T-helper 22 cell (primary cell): Measurements from ENCODE around the gene TBC1D4.

Experiments used
- DNase-seq: peaks from one replicate; pipeline ENCODE4 v3.0.0-alpha.2; 2020; ENCODE audit warnings: low read depth

TBC1D4 gene

DNA sequence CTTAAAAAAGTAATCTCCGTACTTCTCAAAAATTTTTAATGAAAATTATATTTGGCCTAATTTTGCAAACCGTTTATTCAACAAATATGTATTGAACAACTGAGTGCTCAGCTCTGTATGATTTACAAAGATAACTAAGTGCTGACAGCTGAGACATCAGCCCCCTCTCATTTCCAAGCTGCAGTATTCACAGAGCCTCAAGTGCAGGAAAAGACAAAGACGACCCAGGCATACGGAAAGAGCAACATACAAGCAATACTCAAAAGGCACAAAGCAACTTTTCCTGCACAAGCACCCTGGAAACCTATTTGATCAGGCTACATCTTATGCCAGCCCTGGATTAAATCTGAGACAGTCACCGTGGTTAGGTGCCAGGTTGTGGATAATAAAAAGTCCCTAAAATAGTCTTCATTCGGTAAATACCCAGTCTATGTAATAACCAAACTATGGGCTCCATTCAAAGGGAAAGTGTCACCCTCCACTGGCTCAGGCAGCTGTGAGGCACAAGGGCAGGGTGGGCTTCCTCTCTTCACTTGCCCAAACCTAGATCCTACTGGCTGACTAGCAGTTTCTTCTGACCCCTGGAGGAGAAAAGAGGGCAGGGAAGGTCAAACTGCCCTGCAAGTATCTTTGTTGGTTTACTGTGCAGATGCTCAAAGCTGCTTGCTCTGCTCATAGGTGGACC is 65.5 kb downstream of the TBC1D4 start:
- no peak for DNase-seq

DNA sequence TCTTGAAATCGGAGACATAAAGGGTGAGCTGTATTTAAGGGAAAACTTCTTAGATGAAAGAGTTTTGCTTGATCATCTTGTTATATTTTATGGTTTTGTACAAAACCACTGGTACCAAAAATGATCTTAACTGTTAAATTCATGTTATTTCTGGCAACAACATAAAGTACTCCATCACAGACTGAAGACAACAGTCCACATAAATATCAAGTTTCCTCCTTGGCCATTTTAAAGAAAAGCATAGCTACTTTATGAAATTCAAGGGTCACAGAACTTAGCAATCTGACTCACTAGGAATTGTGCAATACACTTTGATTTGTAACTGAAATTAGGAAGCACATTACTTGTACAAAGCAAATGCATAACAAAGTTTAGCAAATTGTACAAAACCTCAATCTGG is 66.3 kb downstream of the TBC1D4 start:
- no peak for DNase-seq

- no peak for DNase-seq
Observed at GRCh38 chr13:75415171-75415570, 66.8 kb downstream of the TBC1D4 start.

DNA sequence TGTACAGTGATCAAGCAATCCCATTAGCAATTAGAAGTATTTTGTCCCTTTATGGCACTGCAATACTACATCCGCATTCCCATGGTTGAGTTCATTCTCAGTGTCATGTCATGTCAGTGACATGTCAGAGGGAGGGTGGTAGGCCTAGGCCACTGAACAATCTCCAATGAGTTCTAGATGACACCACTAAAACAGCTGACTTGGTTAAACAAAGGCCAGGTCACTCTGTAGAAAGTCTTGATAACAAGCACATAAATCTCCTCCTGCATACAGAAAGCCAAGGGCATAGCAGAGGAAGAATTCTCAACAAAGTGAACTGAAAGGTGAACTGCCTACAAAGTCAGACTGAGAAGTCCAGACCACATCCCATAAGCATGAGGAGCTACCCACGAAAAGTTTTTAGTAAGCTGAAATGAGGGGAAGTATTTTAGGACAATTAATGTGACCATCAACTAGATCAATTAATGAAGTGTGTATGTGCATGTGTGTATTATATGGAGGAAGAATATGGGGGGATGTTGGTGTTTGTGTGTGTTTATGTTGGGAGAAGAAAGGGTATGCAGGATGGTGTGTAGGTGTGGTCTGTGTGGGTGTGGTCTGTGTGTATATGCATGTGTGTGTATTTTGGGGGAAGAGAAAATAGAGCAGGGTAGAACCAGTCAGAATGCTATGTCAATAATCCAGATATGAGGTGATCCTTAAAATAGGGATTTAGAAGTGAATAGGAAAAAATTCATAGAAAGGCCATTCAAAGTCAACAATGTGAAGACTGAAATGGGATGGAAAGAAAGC is 67.7 kb downstream of the TBC1D4 start:
- DNase-seq = no peak

- no peak for DNase-seq
Observed at GRCh38 chr13:75411924-75412537, 69.9 kb downstream of the TBC1D4 start.

DNA sequence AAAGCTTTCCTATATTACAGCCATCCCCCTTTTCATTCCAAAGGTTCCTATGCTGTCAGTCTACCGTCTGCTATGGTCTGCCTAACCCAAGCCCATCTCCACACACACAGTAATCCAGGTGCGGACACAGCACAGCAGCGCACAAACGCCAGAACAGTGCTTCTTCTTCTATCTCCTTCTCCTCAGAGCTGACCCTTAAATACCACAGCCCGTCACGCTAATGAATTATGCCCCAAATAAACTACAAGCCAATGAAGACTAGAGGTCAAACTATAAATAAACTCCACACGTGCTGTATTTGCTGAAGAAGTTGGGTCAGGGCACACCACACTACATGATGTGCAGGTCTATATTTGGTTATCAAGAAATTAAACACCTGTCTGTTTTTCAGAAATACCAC is 71.8 kb downstream of the TBC1D4 start:
- no peak for DNase-seq

DNA sequence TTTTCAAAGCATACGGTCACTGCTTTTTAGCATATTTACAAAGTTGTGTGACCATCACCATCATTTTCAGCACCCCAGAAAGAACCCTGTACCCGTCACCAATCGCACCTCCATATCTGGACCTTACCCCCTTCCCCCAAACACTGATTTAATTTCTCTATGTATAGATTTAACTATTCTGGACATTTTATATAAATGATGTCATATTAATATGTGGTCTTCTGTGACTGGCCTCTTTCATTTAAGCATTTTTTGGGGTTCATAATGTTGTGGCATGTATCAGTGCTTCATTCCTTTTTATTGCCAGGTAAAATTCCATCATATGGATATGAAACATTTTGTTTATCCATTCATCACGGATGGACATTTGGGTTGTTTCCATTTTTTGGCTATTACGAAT is 74.0 kb downstream of the TBC1D4 start:
- DNase-seq = no peak

DNA sequence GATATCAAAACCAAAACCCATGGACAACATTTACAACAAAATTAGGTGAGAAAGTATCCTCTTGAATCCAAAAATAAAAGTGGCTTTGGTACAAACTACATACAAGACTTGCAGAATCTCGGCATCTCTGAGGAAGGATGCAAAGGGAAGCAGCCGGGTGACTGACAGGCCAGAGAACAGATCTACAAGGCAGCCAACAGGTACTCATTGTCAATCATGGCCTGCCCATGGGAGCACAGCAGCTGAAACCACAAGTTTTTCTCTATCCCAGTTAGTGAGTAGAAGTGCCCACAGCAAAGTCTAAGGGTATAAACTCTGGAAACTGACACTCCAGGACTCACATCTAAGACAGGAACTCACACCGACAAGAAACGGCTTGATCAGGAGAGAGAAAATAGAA is 74.5 kb downstream of the TBC1D4 start:
- no peak for DNase-seq

DNA sequence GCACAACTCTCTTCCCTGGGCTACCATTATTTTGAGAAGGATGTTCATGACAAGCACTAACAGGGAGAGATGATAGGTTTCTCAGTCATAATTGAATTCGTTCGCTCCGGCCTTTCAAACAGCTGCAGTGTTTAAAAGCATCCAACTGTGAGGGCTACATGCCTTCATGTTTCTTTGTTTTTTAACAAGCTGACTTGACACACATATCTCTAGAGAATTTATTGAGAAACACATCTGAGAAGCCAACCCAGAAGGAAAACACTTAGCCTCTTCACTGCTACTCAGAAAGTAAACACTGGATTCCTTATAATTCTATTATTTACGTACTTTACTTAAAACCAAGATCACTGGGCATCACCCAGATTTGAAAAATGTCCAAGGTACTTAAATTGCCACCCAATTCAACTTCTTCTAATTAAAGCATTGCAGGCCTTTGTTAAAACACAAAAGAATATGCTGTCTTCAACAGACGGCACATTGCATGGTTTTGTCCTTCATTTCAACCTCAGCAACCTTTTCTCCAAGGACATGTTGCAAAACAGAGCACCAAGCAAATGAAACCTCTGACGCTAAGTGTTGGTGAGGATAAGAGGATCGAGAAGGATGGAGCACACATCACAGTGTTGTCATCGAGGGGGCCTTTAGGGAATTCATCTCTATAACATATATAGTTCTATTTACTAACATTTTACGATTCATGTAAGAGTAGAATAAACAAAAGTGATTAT is 75.8 kb downstream of the TBC1D4 start:
- no peak for DNase-seq

- no peak for DNase-seq
Observed at GRCh38 chr13:75404726-75405125, 77.2 kb downstream of the TBC1D4 start.

GRCh38 chr13:75402787-75403186 is 79.2 kb downstream of the TBC1D4 start:
- DNase-seq = no peak

DNA sequence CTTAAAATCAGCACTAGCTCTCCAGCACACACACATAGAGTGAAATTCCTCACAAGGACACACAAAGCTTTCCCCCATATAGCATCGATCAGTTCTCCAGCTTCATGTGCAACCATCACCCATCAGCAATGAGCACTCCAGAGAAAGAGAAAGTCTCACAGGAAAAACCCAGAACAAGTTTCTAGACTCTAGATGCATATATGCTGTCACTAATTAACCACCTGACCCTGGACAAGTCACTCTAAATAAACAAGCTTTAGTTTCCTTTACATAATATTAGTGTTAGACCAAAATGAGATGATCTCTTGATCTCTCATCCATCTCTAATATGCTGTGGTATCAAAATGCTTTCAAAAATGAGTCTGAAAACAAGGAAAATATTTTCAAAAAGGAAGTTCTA is 81.2 kb downstream of the TBC1D4 start:
- no peak for DNase-seq

DNA sequence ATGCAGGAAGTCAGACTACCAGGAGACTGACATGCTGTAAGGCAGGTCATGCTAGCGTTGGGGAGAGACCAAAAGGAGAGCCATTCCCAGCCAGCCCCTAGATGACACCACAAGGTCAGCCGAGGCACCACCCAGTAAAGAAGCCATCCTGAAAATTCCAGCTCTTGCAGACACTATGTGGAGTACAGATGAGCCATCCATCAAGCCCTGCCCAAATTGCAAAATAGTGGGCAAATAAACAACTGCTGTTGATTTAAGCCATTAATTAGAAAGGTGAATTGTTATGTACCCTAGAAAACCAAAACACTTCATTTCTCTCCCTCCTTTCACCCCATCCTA is 82.1 kb downstream of the TBC1D4 start:
- no peak for DNase-seq

GRCh38 chr13:75399168-75399878 is 82.6 kb downstream of the TBC1D4 start:
- no peak for DNase-seq

DNA sequence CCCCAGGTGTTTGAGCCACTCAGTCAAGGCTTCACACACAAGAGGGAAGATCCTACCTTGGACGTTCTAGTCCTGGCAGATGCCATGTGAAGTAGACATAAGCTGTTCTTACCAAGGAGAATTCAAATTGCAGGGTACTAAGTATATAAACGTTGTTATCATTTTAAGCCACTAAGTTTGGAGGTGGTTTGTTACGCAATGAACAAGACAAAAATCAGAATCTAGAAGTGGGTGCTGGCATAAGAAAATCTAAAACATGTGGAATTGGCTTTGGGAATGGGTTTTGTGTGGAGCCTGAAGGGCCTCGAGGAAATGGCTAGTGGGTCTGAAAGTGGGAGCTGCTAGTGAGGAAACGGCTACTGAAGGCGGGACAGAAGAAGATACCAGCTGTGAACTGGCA is 83.9 kb downstream of the TBC1D4 start:
- no peak for DNase-seq

- no peak for DNase-seq
Observed at GRCh38 chr13:75395901-75396300, 86.1 kb downstream of the TBC1D4 start.

- no peak for DNase-seq
Observed at GRCh38 chr13:75395066-75395465, 86.9 kb downstream of the TBC1D4 start.

DNA sequence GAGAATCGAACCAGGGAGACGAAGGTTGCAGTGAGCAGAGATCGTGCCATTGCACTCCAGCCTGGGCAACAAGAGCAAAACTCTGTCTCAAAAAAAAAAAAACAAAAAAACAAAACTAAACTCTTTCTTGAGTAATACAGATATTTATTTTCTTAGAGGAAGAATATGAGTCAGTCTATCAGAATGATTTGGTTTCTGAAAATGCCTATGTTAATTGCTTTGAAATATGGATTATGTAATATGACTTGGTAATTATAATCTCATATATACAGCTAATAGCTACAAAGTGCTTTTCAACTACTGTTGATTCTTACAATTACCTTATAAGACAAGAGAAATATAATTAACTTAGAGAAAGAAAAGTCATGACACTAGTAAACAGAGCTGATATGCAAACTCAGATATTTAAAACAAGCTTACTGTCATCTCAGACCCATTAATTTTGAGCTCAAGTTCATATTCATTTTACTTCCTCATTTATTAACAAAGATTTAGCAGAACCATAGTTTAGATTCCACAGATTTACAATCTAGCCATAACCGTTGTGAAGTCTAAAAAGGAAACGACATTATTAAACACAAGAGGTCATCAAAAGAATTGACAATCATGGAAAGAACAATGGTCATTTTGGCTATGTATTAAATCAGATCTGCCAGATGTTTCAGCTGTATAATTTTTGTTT is 88.0 kb downstream of the TBC1D4 start:
- DNase-seq = no peak

DNA sequence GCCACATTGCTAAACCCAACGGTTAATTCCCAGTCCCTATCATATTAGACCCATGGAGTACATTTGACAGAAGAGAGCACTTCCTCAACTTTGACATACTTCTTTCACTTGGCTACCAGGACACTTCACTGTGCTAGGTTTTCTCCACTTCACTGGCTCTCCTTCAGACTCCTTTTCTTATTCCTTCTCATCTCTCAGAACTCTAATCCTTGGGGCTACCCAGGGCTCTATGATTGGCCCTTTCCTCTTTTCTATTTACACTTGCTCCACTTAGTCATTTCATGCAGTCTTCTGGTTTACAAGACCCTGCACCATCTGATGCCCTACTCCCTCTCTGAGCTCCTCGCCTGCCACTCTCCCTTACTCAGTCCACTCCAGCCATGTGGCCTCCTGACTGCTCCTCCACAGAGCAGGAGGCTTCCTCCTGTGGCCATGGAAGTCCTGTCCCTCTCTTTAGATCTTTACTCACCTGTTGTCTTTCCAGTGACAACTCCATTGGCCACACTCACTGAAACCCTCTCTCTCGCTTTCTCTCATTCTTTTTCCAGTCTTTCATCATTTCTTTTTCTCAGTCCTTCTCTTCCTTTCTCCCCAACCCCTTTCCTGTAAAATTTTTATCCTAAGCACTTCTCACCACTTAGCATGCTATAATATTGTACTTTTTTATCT is 90.4 kb downstream of the TBC1D4 start:
- no peak for DNase-seq

DNA sequence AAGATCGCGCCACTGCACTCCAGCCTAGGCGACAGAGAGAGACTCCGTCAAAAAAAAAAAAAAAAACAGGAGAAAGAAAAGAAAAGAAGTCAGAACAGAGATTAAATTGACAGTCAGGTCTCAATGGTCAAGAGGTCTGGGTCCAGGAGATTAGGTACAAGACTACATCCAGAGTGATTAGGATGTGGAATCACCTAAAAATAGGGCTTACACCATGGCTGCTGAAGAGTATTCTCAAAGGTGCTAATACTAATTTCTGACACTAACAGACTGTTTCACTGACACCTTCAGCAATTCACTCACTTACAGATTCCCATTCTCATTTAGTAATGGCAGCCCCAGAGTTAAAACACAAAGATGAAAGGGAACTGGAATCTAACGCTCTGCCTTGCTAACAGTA is 91.7 kb downstream of the TBC1D4 start:
- no peak for DNase-seq

GRCh38 chr13:75385708-75386083 is 96.3 kb downstream of the TBC1D4 start:
- DNase-seq = no peak
